GM19324 (cell line): ENCODE results near the gene CFD.
"Not testable (repeated sequence)": the region's sequence is repeated elsewhere in the genome, so short reads cannot be mapped to it uniquely, and the experiment has no call there.

Experiments
- ATAC-seq: cut with Tn5 transposase; IDR thresholded peaks from one replicate; pipeline ENCODE4 v1.9.1; 2021; ENCODE audit warnings: mild to moderate bottlenecking, moderate library complexity; ENCODE audit not compliant: unreplicated experiment, low FRiP score

The CFD gene

DNA sequence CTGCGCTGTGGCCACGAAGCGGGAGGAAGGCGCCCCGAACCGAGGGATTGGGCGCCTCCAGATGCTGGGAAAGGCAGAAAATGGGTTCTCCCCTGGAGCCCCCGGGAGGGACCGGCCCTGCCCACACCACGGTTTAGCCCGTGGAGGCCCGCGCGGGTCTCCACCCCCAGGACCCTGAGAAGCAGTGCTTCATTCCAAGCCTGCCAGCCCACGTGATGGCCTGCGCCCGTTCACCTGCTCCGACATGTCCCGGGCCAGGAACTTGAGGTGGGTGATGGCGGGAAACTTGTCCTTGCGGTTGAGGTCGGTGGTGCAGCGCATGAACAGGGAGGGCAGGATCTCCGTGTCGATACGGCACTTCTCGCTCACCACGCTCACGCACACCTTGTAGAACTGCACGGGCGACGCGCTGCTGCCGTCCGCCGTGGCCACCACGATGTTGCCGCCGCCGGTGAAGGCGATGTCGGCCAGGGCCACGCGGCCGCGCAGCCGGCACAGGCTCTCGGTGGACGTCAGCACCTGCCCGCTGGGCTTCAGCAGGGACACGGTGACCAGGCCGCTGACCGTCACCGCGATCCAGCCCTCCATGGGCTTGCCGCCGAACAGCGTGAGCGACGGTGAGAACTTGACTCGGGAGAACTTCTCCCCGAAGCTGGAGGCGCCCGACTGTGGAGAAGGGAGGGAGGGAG is 26.2 kb downstream of the CFD start:
- ATAC-seq, result no peak

DNA sequence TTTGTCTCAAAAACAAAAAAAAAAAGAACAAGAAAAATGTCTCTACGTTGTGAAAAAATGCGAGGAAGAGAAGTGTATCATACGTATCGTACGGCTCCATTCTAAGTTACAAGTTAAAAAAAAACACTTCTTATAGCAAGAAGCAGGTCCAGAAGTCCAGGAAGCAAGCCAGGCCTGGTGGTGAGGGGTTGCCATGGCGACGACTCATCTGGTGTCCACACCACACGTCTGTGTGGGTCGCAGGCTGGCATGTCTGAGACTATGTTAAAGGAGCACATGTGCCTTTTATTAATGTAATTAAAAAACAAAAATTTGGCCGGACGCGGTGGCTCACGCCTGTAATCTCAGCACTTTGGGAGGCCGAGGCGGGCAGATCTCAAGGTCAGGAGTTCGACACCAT is 27.6 kb downstream of the CFD start:
- ATAC-seq, result no peak

DNA sequence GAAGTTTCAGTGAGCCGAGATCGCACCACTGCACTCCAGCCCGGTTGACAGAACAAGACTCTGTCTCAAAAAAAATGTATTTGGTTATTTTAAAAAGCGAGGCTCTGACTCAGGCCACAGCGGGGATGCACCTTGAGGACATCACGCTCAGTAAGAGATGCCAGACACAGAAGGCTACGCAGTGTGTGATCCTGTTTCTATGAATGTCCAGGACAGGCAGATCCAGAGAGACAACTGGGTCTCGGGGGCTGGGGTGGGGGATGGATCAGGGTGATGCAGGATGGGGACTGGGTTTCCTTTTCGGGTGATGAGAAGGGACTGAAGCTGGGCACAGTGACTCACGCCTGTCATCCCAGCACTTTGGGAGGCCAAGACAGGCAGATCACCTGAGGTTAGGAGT is 28.1 kb downstream of the CFD start:
- no peak for ATAC-seq

DNA sequence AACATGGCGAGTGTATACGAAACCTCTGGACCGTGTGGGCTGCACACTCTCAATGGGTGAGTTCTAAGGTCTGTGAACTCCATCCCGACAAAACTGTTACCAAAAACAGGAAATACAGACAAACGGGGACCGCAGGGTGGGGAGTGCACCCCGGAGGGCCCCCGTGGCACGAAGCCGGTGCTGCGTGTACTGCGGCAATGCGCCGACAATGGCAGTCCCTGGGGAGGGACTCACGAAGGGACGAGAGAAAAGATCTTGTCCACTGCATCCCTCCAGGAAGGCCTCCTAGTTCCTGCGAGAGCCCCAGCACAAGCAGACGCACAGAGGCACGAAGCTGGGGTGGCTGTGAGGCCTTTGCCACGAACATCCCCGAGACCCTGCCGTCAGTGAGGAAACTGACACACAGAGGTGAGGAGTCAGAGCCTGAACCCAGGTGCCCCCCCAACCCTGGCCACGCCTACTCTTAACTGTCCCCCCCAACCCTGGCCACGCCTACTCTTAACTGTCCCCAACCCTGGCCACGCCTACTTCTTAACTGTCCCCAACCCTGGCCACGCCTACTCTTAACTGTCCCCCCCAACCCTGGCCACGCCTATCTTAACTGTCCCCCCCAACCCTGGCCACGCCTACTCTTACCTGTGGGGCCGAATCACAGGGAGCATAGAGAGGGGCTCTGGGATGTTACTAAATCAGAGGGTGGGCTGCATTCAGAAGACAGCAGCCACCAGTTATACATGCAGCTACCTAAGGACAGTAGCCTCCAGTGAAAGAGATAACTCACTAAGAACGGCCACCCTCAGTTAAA is 29.3 kb downstream of the CFD start:
- ATAC-seq, result no peak

DNA sequence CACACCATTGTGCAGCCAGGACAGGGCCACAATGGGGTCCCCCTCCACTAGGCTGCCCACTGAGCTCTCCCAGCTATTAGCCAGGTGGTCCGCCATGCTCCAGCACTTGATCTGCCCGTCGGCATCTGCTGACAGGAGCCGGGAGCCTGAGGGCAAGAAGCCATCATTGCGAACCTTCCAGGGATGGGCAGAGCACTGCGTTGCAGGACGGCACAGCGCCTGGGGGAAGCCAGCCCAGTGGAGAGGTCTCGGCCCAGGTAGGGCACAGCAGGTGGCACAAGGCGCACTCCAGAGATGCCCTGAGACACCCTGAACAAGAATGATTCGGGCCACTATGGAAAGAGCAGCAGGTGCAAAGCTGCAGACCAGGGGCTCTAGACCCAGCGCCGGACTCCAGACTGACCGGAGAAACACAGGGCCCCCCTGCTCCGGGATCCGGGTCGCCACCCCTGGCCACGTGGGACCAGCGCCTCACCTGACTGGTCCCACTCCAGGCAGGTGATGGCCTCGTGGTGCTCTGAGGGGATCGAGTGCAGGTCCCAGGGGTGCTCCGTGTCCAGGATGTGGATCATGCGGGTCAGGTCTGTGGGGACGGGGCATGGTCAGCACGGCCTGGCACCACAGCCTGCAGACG is 30.3 kb downstream of the CFD start:
- ATAC-seq, result no peak

DNA sequence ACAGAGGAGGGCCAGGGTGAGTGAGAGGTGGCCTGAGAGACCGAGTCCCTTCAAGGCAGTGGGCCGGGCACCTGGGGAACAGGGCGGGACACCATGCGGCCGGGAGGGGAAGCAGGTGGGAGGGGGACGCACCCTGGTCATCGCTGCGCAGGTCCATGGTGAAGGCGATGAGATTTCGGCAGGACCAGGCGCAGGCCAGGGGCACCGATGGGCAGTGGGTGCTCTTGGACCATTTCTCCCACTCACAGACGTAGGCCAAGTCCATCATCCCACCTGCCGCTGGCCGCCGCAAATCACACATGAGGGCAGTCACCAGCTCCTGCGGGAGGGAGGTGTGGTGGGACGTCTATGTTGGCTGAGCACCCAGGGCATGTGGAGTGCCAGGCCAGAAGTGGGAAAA is 31.4 kb downstream of the CFD start:
- ATAC-seq, result no peak

DNA sequence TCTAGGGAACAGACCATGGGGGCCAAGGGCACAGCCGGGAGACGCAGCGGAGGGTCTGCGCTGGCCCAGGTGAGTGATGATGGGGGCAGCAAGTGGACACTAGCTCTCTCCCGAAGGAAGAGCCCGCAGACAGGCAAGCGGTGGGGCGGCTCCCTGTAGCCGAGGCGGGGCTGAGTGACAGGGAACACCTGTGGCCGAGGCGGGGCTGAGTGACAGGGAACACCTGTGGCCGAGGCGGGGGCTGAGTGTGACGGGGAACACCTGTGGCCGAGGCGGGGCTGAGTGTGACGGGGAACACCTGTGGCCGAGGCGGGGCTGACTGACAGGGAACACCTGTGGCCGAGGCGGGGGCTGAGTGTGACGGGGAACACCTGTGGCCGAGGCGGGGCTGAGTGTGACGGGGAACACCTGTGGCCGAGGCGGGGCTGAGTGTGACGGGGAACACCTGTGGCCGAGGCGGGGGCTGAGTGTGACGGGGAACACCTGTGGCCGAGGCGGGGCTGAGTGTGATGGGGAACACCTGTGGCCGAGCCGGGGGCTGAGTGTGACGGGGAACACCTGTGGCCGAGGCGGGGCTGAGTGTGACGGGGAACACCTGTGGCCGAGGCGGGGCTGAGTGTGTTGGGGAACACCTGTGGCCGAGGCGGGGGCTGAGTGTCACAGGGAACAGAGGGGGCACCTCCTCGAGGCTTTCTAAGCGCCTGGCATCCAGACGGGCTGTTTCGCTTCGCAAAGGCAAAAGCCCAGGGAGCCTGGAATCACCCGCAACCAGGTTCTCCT is 32.1 kb downstream of the CFD start:
- ATAC-seq, result not testable (repeated sequence)

DNA sequence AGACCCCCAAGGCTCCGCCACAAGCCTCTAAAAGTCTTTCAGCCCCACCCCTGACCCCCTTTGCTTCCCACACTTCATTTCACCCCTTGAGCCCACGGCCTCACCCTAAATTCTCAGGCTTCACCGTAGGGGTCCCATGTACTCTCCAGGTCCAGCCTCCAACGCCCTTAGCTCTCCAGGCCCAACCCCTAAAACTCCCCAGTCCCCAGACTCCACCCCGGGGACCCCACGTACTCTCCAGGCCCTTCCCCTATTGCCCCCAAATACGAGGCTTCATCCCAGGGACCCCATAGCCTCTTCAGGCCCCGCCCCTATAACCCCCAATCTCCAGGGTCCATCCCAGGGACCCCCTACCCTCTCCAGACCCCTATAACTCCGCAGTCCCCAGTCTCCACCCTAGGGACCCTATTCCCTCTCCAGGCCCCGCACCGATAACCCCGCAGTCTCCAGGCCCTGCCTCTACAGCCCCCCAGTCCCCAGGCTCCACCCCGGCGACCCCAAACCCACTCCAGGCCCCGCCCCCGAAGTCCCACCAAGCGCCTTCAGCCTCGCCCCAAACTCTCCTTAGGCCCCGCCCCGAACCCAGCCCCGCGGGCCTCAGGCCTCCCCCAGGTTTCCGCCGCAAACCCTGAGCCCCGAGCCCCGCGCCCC is 32.9 kb downstream of the CFD start:
- no peak for ATAC-seq

DNA sequence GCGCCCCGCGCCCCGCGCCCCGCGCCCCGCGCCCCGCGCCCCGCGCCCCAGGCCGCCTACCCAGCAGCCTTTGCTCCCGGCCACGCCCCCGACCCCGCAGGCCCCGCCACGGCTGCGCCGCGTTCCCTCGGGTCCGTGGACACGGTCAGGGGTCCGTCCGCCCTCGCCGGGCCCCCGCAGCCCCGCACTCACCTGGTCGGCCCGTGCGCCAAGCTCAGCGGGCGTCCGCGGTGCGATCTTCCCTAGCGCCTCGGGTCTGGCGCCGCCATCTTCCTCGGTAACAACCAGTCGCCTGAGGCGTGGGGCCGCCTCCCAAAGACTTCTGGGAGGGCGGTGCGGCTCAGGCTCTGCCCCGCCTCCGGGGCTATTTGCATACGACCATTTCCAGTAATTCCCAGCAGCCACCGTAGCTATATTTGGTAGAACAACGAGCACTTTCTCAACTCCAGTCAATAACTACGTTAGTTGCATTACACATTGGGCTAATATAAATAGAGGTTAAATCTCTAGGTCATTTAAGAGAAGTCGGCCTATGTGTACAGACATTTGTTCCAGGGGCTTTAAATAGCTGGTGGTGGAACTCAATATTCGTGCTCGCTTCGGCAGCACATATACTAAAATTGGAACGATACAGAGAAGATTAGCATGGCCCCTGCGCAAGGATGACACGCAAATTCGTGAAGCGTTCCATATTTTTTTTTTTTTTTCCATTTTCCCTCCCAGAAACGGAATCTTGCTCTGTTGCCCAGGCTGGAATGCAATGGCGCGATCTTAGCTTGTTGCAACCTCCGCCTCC is 33.6 kb downstream of the CFD start, which contains the start of the genes MED16 and RNU6-9:
Gene MED16, minus strand, starts transcription at position 294 of the 796 bp plus-strand sequence. CDS start 2,056 bp downstream, outside the sequence.
Gene RNU6-9, plus strand, starts transcription at position 591 of the 796 bp plus-strand sequence.
- ATAC-seq, result peak; percentile 84

DNA sequence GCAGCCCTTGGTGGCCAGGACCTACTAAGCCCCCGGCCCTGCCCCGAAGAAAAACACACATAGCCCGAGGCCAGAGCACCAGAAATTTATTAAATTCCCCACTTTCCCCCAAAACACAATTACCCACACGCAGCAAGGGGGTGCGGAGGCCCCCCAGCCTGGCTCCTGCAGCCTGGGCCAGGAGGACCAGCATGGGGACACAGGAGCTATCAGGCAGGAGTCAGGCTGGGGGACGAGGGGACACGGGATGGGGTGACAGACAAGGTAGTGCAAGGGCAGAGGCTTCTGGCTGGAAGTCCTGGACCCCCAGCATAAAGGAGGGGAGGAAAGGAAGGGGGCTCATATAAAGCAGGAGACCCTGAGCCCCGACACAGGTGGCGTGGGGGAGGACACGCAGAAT is 37.0 kb downstream of the CFD start:
- ATAC-seq, result no peak

DNA sequence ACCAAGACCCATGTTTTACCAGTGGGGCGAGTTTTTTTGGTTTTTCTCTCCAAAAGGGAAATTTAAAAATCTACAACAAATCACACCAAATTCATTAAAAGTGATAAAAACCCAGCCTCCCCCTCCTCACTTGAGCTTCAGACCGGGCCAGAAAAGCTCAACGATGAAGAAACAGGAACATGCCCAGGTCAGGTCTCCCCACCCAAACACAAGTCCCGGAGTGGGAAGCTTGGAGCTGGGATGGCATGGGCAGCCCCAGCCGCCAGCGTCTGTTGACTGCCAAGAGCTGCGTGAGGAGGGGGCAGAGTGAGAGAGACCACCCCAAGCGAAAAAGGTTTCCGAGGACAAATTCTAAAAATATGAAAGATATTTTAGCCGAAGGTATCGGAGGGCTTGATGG is 37.5 kb downstream of the CFD start:
- ATAC-seq, result no peak

DNA sequence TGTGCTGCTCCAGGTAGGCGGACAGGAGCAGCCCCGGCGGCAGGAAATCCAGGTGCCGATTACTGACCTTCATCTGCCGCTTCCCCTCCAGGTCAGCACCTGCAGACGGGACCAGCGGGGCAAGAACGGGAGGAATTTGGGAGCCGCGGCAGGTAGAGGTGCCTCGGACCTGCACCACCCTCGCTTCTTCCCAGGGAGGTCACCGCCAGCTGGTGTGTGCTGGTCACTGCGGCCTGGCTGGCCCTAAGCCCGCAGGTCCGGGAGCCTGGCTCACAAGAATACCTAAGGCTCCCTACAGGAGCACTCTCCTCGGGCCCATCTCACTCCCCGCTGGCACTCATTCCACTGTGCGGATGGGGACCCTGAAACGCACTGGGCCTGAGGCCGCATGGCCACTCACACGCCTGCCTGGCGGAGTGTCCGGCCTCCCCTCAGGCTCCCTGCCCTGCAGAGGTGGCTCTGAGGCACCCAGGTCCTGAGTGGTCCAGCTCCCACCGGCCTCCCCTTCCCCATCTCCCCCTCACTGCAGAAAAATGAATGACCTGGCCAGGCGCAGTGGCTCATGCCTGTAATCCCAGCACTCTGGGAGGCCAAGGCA is 38.1 kb downstream of the CFD start:
- no peak for ATAC-seq

DNA sequence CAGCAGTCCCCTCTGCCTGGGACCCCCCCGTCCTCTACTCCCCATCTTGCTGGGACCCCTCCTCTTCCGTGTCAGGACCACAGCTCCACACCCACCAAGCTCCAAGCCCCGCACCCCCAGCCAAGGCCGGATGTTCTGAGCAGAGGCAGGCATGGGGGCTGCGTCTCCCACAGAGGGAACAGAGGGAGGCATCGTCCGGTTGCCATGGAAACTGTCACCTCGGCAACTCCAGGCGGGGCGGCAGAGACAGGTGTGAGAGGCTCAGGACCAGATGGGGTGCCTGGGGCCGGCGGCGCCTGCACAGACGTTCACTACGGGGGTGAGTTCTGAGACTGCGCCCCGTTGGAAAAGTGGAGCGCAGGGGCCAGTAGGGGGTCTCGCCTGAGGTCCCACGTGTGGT is 39.2 kb downstream of the CFD start:
- no peak for ATAC-seq

DNA sequence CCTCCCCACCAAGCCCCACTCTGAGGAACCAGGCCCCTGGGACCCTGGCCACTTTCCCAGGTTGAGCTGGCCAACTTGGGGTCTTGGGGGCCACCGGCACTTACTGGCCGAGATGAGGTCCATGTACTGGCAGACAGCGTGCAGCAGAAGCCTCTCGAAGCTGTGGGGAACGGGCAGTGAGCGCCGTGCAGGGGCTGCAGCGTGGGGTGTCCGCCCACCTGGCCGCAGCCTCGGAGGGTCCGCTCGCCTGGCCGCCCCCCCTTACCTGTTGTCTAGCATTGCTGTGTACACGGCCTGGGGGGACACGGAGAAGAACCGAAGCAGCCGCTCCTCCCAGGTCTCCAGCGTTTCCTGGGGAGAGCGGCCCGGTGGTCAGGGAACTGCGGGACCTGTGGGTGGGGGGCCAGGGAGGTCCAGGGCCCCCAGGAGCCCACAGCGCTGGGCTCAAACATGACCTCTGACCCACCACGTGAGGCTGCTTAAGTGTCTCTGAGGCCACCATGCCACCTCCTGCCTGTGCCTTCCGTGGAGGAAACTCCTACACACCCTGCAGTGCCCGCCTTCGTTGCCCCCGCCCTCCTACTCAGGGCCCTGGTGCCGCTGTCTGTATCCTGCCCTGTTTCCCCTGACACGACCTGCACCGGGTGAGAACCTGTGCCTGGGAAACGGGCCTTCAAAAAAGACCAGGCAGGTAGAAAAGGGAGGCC is 40.0 kb downstream of the CFD start:
- no peak for ATAC-seq

DNA sequence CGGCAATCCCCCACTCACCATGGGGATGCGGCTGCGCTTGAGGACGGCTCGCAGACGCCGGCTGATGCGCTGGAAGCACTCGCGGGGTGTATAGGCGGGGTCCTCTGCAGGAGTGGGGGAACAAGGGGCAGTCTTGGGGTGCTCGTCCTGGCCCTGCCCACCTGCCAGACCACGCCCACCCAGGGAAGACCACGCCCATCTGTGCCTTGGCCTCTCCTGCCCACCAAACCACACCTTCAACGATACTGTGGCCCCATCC is 40.5 kb downstream of the CFD start:
- no peak for ATAC-seq

DNA sequence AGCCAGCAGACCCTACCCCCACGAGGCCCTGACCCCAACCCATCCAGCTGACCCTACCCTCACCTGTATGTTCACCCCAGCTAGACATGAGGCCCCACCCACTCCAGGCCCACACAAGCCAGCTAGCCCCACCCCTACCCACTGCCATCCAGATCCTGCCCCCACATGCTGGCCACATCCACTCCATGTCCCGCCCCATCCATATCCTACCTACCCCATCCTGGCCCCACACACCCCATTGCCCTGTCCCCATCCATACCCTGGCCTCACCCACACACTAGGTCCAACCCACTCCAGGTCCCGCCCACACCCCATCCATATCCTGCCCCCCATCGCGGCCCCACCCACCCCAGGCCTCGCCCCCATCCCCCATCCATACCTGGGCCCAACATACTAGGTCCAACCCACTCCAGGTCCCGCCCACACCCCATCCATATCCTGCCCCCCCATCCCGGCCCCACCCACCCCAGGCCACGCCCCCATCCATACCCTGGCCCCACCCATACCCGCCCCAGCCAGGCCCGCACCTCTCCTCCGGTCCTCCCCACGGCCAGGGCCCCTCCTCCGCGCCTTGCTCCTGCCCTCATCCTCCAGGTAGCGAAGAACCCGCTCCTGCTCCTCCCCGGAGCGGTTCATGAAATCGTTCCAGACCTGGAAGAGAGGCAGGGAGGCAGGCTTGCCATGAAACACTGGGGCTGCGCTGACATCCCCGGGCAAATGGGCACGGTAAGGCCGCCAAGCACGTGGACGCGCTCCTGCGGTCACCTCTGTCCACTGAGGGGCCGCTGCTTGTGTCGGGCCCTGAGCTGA is 41.0 kb downstream of the CFD start:
- no peak for ATAC-seq

DNA sequence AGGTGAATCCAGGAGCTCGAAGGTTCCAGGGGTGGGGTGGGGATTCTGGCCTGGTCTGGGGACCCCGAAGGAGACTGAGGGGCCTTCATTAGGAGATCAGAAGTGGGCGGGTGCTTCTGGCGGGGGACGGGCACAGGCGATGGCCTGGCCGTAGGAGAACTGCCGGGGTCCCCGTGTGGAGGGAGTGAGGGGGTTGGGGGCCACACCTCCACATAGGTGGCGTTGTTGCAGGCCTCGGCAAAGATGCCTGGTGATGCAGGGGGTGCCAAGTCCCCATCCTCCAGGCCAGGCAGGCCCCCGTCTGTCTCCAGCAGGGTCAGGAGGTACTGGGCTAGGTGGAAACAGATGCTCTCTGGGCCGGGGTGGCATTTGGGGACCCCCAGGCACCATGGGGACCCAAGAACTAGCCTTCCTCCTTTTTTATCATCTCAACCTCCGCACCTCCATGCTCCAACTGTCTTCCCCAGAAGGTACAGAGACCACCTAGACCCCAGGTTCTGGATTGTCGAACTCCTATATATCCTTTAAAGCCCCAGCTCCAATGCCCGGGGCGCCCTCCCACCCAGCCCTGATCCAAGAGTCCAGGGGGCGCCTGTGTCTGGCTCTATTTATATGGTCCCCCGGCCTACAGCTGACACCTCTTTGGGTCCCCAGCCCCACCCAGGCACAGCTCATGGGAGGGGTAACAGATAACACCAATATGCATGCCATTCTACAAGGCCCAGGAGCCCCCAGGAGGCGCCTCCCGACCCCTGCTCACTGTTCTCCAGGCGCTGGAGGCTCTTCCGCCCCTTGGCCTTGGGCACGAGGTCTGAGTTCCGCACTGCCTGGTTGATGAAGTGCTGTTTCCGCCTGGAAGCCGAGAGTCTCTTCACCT is 42.0 kb downstream of the CFD start:
- ATAC-seq, result no peak
